DOHH2 (cell line): ENCODE results near the gene CASS4.

Experiments
- EZH2phosphoT487 ChIP-seq: fragments of 200-600 bp; sonication (generic); IDR thresholded peaks from 2 replicates; pipeline ENCODE4 v1.6.1; 2017; ENCODE audit warnings: borderline replicate concordance, mild to moderate bottlenecking, antibody characterized with exemption, low read length, moderate library complexity, mixed read lengths
- TF ChIP-seq, protein P1 (sequence below): fragments of 200-600 bp; sonication (generic); IDR thresholded peaks from one replicate; pipeline ENCODE4 v1.5.1; 2014; ENCODE audit warnings: antibody characterized with exemption, mild to moderate bottlenecking, low read depth, low read length; ENCODE audit not compliant: poor library complexity, severe bottlenecking

DNA sequence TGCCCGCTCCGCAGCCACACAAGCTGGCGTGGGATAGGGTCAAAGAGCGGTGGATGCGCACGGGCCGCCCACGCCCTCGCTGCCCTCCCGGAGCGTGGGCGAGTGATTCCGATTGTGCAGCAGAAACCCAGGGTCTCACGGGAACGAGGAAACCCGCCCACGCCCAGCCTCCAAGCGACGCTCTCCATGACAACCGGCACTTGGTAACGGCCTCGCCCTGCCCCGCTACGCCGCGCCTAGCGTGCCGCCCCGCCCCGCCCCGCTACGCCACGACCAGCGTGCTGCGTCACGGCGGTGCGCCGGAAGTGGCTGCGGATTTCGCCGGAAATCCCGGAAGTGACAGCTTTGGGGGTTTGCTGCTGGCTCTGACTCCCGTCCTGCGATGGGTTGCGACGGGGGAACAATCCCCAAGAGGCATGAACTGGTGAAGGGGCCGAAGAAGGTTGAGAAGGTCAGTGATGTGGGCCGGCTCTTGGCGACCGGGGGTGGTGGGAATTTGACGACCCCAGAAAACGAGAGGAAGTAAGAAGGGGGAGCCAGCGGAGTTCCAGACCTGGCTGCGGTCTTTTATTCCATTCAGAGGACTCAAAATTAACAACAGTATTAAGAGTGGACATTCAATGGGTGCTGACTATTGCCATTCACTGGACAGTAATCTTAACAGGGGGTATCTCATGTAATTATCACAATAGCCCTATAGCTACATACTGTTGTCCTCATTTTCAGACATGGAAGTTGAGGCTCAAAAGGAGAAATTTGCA is 56.4 kb downstream of the CASS4 start, which contains the start of gene RTF2:
- TF ChIP-seq, protein P1, sequence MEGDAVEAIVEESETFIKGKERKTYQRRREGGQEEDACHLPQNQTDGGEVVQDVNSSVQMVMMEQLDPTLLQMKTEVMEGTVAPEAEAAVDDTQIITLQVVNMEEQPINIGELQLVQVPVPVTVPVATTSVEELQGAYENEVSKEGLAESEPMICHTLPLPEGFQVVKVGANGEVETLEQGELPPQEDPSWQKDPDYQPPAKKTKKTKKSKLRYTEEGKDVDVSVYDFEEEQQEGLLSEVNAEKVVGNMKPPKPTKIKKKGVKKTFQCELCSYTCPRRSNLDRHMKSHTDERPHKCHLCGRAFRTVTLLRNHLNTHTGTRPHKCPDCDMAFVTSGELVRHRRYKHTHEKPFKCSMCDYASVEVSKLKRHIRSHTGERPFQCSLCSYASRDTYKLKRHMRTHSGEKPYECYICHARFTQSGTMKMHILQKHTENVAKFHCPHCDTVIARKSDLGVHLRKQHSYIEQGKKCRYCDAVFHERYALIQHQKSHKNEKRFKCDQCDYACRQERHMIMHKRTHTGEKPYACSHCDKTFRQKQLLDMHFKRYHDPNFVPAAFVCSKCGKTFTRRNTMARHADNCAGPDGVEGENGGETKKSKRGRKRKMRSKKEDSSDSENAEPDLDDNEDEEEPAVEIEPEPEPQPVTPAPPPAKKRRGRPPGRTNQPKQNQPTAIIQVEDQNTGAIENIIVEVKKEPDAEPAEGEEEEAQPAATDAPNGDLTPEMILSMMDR, result no peak
- no peak for TF ChIP-seq EZH2phosphoT487
